ENCODE data around the gene C2orf81. TPM values are rescaled to one million over a fixed set of nuclear protein-coding genes. Genes with fewer than 3 reads are reported as not detected.

The C2orf81 gene
- polyA plus RNA-seq, 1 donor from 2014 or later = 3.3 TPM

GRCh38 chr2:74391580-74392448 is 29.6 kb downstream of the C2orf81 start:
- Histone ChIP-seq H2AFZ (ENCODE audit: low read depth, low read length) (peak overlapping the region; percentile 66), H3K27me3 (ENCODE audit: insufficient read depth, low read depth, low read length) (no peaks in the 10 kb centered on the region), H3K4me3 (ENCODE audit: low read length) (peak overlapping the region; percentile 84), H4K20me1 (ENCODE audit: insufficient read depth) (no peaks in the 10 kb centered on the region), H3K79me2 (replicated peaks; ENCODE audit: insufficient read depth, low read length) (peaks cover 47% of the 10 kb centered on the region), H3K36me3 (ENCODE audit: insufficient read depth, low read length) (no peaks in the 10 kb centered on the region), H3K9ac (ENCODE audit: low read length) (peak overlapping the region; percentile 78), H3K9me2 (ENCODE audit: insufficient read depth, low read length) (no peaks in the 10 kb centered on the region), H3K27ac (ENCODE audit: low read length) (peak overlapping the region; percentile 87), H3K9me3 (ENCODE audit: low read length) (no peaks in the 10 kb centered on the region), H3F3A (ENCODE audit: insufficient read depth, low read length, poor library complexity, severe bottlenecking) (no peaks in the 10 kb centered on the region), H3K4me2 (ENCODE audit: low read length) (peak overlapping the region; percentile 95)
- no peak for TF ChIP-seq EZH2 (IDR thresholded peaks at IDR 0.05; ENCODE audit: borderline replicate concordance, insufficient read depth, low read length, poor library complexity, severe bottlenecking)
- TF ChIP-seq RAD21 (conservative IDR thresholded peaks at IDR 0.05) = peak; percentile 81
- TF ChIP-seq MXI1 (conservative IDR thresholded peaks at IDR 0.05; ENCODE audit: poor library complexity, severe bottlenecking) = no peak
- TF ChIP-seq TAF1 (IDR thresholded peaks at IDR 0.05; ENCODE audit: low read depth) = peak; percentile 75
- TF ChIP-seq EP300 (conservative IDR thresholded peaks at IDR 0.05; ENCODE audit: poor library complexity, severe bottlenecking) = peak; percentile 51
- peak; percentile 99 for TF ChIP-seq CTCF (IDR thresholded peaks at IDR 0.05; ENCODE audit: poor library complexity, severe bottlenecking)
- TF ChIP-seq POLR2AphosphoS5 (IDR thresholded peaks at IDR 0.05) = peak; percentile 85
- peak; percentile 73 for TF ChIP-seq REST (IDR thresholded peaks at IDR 0.05; ENCODE audit: borderline replicate concordance)
- TF ChIP-seq SMC3 (conservative IDR thresholded peaks at IDR 0.05; ENCODE audit: poor library complexity) = peak; percentile 85

- H4K20me1 ChIP-seq (ENCODE audit: insufficient read depth) = no peaks in the 10 kb centered on the region
- peak overlapping the region; percentile 87 for H3K27ac ChIP-seq (ENCODE audit: low read length)
- H3K36me3 ChIP-seq (ENCODE audit: insufficient read depth, low read length) = no peaks in the 10 kb centered on the region
- H2AFZ ChIP-seq (ENCODE audit: low read depth, low read length) = peak overlapping the region; percentile 66
- no peaks in the 10 kb centered on the region for H3K9me2 ChIP-seq (ENCODE audit: insufficient read depth, low read length)
- H3F3A ChIP-seq (ENCODE audit: insufficient read depth, low read length, poor library complexity, severe bottlenecking) = no peaks in the 10 kb centered on the region
- TF ChIP-seq EZH2 (IDR thresholded peaks at IDR 0.05; ENCODE audit: borderline replicate concordance, insufficient read depth, low read length, poor library complexity, severe bottlenecking) (no peak), MXI1 (conservative IDR thresholded peaks at IDR 0.05; ENCODE audit: poor library complexity, severe bottlenecking) (peak; percentile 76)
- peak overlapping the region; percentile 95 for H3K4me2 ChIP-seq (ENCODE audit: low read length)
- no peaks in the 10 kb centered on the region for H3K9me3 ChIP-seq (ENCODE audit: low read length)
- H3K27me3 ChIP-seq (ENCODE audit: insufficient read depth, low read depth, low read length) = no peaks in the 10 kb centered on the region
- peak overlapping the region; percentile 78 for H3K9ac ChIP-seq (ENCODE audit: low read length)
- H3K4me3 ChIP-seq (ENCODE audit: low read length) = peak overlapping the region; percentile 84
- peaks cover 53% of the 10 kb centered on the region for H3K79me2 ChIP-seq (replicated peaks; ENCODE audit: insufficient read depth, low read length)
These were observed 30.2 kb downstream of the C2orf81 start for GRCh38 chr2:74391209-74391579.

All from neural cell (in vitro differentiated cells).